ENCODE data around the gene CCDC93. TPM values are rescaled to one million over a fixed set of nuclear protein-coding genes. Genes with fewer than 3 reads are reported as not detected.

Gene CCDC93
- polyA plus RNA-seq, 1 donor from 2014 or later: 98.4 TPM

DNA sequence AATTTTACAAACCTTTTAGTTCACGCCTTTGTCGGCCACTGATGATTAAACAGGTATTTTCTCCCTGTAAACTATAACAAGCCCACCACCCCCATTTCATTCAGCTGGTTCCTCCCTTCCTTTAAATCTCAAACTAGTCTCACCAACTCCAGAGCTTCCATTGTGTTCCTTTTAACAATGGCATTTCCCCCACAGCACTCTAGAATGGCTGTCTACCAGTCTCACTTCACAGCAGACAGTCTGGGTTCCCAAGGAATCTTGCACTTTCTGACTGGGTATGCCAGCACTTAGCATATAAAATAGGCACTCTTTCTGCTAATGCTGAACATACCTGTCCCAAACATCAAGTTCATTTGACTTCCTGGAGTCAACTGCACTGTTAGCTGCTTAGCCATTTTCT, 75.3 kb downstream of the CCDC93 start:
- Histone ChIP-seq H3K4me3 (ENCODE audit: low read length) (no peak overlapping the region), H2AFZ (ENCODE audit: low read depth, low read length) (no peak overlapping the region), H3K36me3 (ENCODE audit: insufficient read depth, low read length) (peaks cover 5% of the 10 kb centered on the region), H3K9me3 (ENCODE audit: low read length) (no peaks in the 10 kb centered on the region), H3K79me2 (replicated peaks; ENCODE audit: insufficient read depth, low read length) (no peaks in the 10 kb centered on the region), H3K9ac (ENCODE audit: low read length) (no peak overlapping the region), H3K27ac (ENCODE audit: low read length) (no peak overlapping the region), H3F3A (ENCODE audit: insufficient read depth, low read length, poor library complexity, severe bottlenecking) (no peaks in the 10 kb centered on the region), H3K4me2 (ENCODE audit: low read length) (no peak overlapping the region), H4K20me1 (ENCODE audit: insufficient read depth) (no peaks in the 10 kb centered on the region), H3K27me3 (ENCODE audit: insufficient read depth, low read depth, low read length) (no peaks in the 10 kb centered on the region), H3K9me2 (ENCODE audit: insufficient read depth, low read length) (no peaks in the 10 kb centered on the region)
- TF ChIP-seq, protein P1, sequence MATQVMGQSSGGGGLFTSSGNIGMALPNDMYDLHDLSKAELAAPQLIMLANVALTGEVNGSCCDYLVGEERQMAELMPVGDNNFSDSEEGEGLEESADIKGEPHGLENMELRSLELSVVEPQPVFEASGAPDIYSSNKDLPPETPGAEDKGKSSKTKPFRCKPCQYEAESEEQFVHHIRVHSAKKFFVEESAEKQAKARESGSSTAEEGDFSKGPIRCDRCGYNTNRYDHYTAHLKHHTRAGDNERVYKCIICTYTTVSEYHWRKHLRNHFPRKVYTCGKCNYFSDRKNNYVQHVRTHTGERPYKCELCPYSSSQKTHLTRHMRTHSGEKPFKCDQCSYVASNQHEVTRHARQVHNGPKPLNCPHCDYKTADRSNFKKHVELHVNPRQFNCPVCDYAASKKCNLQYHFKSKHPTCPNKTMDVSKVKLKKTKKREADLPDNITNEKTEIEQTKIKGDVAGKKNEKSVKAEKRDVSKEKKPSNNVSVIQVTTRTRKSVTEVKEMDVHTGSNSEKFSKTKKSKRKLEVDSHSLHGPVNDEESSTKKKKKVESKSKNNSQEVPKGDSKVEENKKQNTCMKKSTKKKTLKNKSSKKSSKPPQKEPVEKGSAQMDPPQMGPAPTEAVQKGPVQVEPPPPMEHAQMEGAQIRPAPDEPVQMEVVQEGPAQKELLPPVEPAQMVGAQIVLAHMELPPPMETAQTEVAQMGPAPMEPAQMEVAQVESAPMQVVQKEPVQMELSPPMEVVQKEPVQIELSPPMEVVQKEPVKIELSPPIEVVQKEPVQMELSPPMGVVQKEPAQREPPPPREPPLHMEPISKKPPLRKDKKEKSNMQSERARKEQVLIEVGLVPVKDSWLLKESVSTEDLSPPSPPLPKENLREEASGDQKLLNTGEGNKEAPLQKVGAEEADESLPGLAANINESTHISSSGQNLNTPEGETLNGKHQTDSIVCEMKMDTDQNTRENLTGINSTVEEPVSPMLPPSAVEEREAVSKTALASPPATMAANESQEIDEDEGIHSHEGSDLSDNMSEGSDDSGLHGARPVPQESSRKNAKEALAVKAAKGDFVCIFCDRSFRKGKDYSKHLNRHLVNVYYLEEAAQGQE (IDR thresholded peaks at IDR 0.05; ENCODE audit: borderline replicate concordance): no peak
- no peak for TF ChIP-seq EZH2 (IDR thresholded peaks at IDR 0.05; ENCODE audit: borderline replicate concordance, insufficient read depth, low read length, poor library complexity, severe bottlenecking)
- TF ChIP-seq RAD21 (conservative IDR thresholded peaks at IDR 0.05): no peak
- no peak for TF ChIP-seq SMC3 (conservative IDR thresholded peaks at IDR 0.05; ENCODE audit: poor library complexity)
- no peak for TF ChIP-seq TAF1 (IDR thresholded peaks at IDR 0.05; ENCODE audit: low read depth)
- TF ChIP-seq EP300 (conservative IDR thresholded peaks at IDR 0.05; ENCODE audit: poor library complexity, severe bottlenecking): no peak
- no peak for TF ChIP-seq MXI1 (conservative IDR thresholded peaks at IDR 0.05; ENCODE audit: poor library complexity, severe bottlenecking)
- TF ChIP-seq, protein P2, sequence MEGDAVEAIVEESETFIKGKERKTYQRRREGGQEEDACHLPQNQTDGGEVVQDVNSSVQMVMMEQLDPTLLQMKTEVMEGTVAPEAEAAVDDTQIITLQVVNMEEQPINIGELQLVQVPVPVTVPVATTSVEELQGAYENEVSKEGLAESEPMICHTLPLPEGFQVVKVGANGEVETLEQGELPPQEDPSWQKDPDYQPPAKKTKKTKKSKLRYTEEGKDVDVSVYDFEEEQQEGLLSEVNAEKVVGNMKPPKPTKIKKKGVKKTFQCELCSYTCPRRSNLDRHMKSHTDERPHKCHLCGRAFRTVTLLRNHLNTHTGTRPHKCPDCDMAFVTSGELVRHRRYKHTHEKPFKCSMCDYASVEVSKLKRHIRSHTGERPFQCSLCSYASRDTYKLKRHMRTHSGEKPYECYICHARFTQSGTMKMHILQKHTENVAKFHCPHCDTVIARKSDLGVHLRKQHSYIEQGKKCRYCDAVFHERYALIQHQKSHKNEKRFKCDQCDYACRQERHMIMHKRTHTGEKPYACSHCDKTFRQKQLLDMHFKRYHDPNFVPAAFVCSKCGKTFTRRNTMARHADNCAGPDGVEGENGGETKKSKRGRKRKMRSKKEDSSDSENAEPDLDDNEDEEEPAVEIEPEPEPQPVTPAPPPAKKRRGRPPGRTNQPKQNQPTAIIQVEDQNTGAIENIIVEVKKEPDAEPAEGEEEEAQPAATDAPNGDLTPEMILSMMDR (IDR thresholded peaks at IDR 0.05; ENCODE audit: poor library complexity, severe bottlenecking): no peak
- TF ChIP-seq POLR2AphosphoS5 (IDR thresholded peaks at IDR 0.05): no peak

DNA sequence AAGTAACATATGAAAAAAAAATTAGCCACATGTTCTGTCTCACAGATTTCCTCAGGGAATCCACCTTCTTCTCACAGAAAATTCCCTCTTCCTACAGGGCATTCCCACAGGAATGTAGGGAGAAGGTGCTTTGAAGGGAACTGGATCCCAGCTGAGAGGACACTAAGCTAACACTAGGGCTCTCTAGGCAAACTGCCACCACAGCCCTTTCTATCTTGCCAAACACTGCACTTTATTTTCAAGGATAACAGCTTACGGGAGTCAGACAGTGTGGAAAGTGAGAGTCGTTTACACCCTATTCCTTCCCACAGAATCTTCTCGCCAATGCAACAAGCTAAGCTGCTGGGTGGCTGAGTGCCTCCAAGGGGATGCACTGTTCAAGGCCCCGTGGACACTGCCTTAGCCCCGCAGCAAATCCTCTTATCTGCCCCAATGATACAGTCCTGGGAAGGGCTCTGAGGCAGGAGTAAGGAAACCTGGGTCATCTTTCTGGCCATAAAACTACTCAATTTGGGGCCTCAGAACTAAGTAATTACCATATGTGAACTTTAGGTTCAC, 76.9 kb downstream of the CCDC93 start:
- H3K4me2 ChIP-seq (ENCODE audit: low read length): no peak overlapping the region
- H3K9me3 ChIP-seq (ENCODE audit: low read length): no peaks in the 10 kb centered on the region
- H3K27ac ChIP-seq (ENCODE audit: low read length): no peak overlapping the region
- no peaks in the 10 kb centered on the region for H3K27me3 ChIP-seq (ENCODE audit: insufficient read depth, low read depth, low read length)
- TF ChIP-seq MXI1 (conservative IDR thresholded peaks at IDR 0.05; ENCODE audit: poor library complexity, severe bottlenecking): no peak
- TF ChIP-seq RAD21 (conservative IDR thresholded peaks at IDR 0.05): no peak
- TF ChIP-seq, protein P1 (IDR thresholded peaks at IDR 0.05; ENCODE audit: borderline replicate concordance): no peak
- TF ChIP-seq, protein P2 (IDR thresholded peaks at IDR 0.05; ENCODE audit: poor library complexity, severe bottlenecking): no peak
- no peak for TF ChIP-seq EP300 (conservative IDR thresholded peaks at IDR 0.05; ENCODE audit: poor library complexity, severe bottlenecking)
- TF ChIP-seq EZH2 (IDR thresholded peaks at IDR 0.05; ENCODE audit: borderline replicate concordance, insufficient read depth, low read length, poor library complexity, severe bottlenecking): no peak
- TF ChIP-seq TAF1 (IDR thresholded peaks at IDR 0.05; ENCODE audit: low read depth): no peak
- no peak for TF ChIP-seq SMC3 (conservative IDR thresholded peaks at IDR 0.05; ENCODE audit: poor library complexity)
- no peak for TF ChIP-seq POLR2AphosphoS5 (IDR thresholded peaks at IDR 0.05)
- no peaks in the 10 kb centered on the region for H3F3A ChIP-seq (ENCODE audit: insufficient read depth, low read length, poor library complexity, severe bottlenecking)
- H3K9me2 ChIP-seq (ENCODE audit: insufficient read depth, low read length): no peaks in the 10 kb centered on the region
- H3K36me3 ChIP-seq (ENCODE audit: insufficient read depth, low read length): peaks cover 8% of the 10 kb centered on the region
- H3K79me2 ChIP-seq (replicated peaks; ENCODE audit: insufficient read depth, low read length): no peaks in the 10 kb centered on the region
- no peak overlapping the region for H3K4me3 ChIP-seq (ENCODE audit: low read length)
- no peak overlapping the region for H3K9ac ChIP-seq (ENCODE audit: low read length)
- H2AFZ ChIP-seq (ENCODE audit: low read depth, low read length): no peak overlapping the region
- no peaks in the 10 kb centered on the region for H4K20me1 ChIP-seq (ENCODE audit: insufficient read depth)

All from neural cell (in vitro differentiated cells).